ENCODE data around the gene SERPINB8.

DNA sequence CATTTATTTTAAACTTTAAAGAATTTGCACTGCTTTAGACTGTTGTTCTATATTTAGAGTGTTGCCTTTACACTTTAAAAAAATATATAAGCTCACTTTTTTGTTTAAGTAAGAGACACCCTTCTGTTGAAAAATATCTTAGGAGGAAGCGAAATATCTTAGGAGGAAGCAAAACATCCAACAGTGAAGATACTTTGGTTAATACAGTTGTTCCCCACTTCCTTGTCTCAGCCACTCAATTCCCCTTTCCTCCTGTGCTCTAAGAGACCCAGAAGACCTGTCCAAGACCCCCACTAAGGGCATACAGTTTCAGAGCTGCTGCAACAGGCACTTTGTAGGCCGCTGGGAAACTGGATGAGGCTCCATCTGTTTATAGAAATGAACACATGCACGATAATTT lies 5.7 kb downstream of the SERPINB8 start:
- TF ChIP-seq CREB1 (IDR thresholded peaks at IDR 0.05; ENCODE audit: low read depth), result no peak
- TF ChIP-seq, protein P1, sequence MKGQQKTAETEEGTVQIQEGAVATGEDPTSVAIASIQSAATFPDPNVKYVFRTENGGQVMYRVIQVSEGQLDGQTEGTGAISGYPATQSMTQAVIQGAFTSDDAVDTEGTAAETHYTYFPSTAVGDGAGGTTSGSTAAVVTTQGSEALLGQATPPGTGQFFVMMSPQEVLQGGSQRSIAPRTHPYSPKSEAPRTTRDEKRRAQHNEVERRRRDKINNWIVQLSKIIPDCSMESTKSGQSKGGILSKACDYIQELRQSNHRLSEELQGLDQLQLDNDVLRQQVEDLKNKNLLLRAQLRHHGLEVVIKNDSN (IDR thresholded peaks at IDR 0.05), result no peak
- TF ChIP-seq, protein P2, sequence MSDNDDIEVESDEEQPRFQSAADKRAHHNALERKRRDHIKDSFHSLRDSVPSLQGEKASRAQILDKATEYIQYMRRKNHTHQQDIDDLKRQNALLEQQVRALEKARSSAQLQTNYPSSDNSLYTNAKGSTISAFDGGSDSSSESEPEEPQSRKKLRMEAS (IDR thresholded peaks at IDR 0.05), result no peak
